ENCODE measurements around the gene ATP1B3. TPM values are rescaled to one million over a fixed set of nuclear protein-coding genes. Genes with fewer than 3 reads are reported as not detected.
A peak's percentile ranks its signal among the peaks of the same experiment; 100 is the strongest.

ATP1B3 gene
- total and polyA plus RNA-seq, 8 donors = 107 to 262 (median 127) TPM

DNA sequence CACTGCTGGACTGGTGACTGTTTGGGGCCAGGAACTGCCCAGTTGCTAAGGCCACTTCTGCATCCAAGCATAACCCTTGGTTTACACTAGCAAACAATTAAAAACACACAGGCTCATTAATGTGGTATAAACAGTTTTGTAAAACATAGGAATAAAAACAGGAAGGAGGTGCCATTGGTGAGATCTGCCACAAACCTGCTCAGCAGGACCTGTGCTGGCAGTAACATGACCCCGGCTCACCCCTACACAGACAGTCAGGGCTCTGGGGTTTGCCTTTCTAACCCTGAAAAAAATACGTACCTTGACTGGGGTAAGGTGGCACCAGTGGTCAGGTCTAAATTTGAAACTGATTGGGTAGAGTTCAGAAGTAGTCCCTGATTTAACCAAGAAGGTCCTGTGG is 76.2 kb downstream of the ATP1B3 start:
- no peaks in the 10 kb centered on the region for H3K4me1 ChIP-seq
- H3K27ac ChIP-seq = no peak overlapping the region
- no peaks in the 10 kb centered on the region for H3K9me3 ChIP-seq
- intact Hi-C loops (cut with DNase I) = no loop called here
- no peak overlapping the region for H3K4me3 ChIP-seq
- no peak for ATAC-seq
- TF ChIP-seq, protein P1, sequence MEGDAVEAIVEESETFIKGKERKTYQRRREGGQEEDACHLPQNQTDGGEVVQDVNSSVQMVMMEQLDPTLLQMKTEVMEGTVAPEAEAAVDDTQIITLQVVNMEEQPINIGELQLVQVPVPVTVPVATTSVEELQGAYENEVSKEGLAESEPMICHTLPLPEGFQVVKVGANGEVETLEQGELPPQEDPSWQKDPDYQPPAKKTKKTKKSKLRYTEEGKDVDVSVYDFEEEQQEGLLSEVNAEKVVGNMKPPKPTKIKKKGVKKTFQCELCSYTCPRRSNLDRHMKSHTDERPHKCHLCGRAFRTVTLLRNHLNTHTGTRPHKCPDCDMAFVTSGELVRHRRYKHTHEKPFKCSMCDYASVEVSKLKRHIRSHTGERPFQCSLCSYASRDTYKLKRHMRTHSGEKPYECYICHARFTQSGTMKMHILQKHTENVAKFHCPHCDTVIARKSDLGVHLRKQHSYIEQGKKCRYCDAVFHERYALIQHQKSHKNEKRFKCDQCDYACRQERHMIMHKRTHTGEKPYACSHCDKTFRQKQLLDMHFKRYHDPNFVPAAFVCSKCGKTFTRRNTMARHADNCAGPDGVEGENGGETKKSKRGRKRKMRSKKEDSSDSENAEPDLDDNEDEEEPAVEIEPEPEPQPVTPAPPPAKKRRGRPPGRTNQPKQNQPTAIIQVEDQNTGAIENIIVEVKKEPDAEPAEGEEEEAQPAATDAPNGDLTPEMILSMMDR (IDR thresholded peaks at IDR 0.05) = no peak
- peaks cover 0 to 26% of the 10 kb centered on the region in 2 donors for H3K36me3 ChIP-seq
- H3K27me3 ChIP-seq = no peaks in the 10 kb centered on the region
- no peak for DNase-seq

DNA sequence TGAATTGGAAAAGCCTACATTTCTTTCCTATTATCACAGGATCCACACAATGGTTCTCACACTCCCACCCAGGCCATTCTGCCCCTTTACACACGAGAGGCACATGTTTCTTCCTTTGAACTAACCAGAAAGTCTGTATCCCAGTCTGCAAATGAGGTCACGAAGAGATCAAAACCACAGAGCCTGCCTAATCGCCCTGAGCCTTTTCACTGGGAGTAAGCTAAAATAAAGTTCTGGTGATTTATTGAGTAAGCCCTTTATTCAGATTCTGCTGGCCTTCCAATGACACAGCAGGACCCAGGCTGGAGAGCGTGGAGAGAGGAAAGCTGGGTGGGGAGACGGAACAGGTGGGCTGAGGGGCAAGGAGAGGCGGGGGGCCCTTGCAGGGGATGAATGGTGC is 78.7 kb downstream of the ATP1B3 start:
- ATAC-seq (no peak), DNase-seq (no peak)
- Histone ChIP-seq H3K4me3 (no peak overlapping the region), H3K27me3 (no peaks in the 10 kb centered on the region), H3K36me3 (peaks cover 0 to 31% of the 10 kb centered on the region in 2 donors), H3K4me1 (no peaks in the 10 kb centered on the region), H3K27ac (no peak overlapping the region), H3K9me3 (no peaks in the 10 kb centered on the region)
- TF ChIP-seq, protein P1 (IDR thresholded peaks at IDR 0.05) = no peak
- intact Hi-C loops (cut with DNase I) = no loop called here

DNA sequence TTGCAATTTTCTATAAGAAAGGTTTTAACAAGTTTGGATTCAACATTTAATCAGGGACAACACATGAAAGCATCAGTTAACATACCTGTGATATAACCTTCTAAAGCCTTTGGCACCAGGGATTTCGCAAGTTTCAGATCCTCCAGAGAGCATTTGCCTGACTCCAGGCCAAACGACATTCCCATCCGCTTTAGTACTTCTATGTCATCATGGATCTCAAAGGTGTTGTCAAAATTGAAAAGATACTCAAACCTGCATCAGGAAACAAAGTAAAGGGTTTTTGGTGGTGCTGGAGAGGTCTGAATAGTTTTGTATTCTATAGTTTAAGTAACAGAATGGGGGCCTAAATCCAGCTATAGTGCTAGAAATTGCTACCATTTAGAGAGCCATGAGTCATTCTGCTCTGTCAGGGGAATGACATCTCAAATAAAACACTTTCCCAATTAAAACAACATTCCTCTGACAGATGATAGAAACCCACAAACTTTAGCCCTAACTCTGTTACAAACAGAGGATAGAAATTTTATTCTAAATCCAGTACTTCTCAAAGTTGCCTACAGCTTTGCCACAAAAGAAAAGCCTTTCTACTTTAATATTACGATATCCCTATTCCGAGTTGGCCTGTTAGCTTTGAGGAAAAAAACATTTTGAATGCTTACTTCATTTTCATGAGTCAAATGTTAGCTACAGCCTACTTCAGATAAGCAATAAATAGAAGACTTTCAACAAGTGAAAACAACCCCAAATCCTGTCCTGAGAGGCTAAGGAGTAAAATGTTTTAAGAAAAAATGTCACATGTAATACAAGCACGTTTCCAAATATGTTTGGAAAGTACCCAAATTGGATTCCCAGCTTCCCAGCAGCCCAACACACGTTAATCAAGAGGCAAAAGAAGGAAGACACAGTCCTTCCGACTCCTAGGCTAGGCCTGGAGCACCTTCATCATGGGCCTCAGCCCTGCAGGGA is 83.4 kb downstream of the ATP1B3 start:
- peak; percentile 47 for ATAC-seq

DNA sequence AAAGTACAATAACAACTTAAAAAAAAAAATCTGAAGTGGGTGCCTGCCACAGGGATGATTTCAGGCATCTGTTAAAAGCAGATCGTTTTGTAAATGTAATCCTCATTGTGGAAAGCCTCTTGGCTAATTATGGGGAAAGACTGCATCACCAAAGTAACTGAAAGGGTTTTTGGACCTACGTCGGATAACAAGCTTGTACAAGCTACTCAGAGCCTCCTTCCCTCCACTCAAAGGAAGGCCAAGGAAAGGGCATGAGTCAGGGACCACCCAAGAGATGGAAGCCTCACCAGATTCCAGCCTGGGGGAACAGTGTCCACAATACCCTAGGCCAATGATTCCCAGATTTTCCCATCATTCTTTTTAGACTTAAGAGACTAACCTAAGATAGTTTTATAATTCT is 84.3 kb downstream of the ATP1B3 start:
- no peaks in the 10 kb centered on the region for H3K4me1 ChIP-seq
- DNase-seq = peak in 1 of 4 donors; percentile 10
- intact Hi-C loops (cut with DNase I) = no loop called here
- ATAC-seq = peak; percentile 57
- H3K4me3 ChIP-seq = no peak overlapping the region
- no peaks in the 10 kb centered on the region for H3K27me3 ChIP-seq
- TF ChIP-seq, protein P1 (IDR thresholded peaks at IDR 0.05) = no peak
- no peaks in the 10 kb centered on the region for H3K9me3 ChIP-seq
- H3K27ac ChIP-seq = peak overlapping the region in 1 of 2 donors; percentile 73
- H3K36me3 ChIP-seq = peaks cover 0 to 14% of the 10 kb centered on the region in 2 donors

More for the DNA sequence above, 83.4 kb downstream of the ATP1B3 start:
- no peaks in the 10 kb centered on the region for H3K4me1 ChIP-seq
- H3K4me3 ChIP-seq = no peak overlapping the region
- no peaks in the 10 kb centered on the region for H3K9me3 ChIP-seq
- TF ChIP-seq, protein P1 (IDR thresholded peaks at IDR 0.05) = no peak
- intact Hi-C loops (cut with DNase I) = no loop called here
- H3K27ac ChIP-seq = peak overlapping the region; percentile 43 to 73
- peak in 1 of 4 donors; percentile 22 for DNase-seq
- H3K27me3 ChIP-seq = no peaks in the 10 kb centered on the region
- H3K36me3 ChIP-seq = peaks cover 0 to 14% of the 10 kb centered on the region in 2 donors

DNA sequence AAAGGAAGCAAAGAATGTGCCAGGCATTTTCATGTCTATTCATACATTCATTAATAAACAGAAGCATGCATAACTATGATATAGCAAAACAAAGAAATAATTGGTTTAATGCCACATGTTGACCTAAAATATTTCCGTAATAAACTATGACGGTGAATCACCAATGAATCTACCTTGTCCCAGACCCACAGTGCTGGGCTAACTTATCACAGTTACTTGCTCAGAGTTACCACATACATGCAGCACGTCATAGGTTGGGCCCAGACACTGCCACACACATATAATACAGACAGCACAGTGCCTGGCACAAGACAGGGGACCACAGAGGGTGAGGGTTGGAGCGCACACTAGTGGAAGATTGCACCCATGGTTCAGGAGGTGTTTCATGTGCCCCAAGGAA is 86.9 kb downstream of the ATP1B3 start:
- TF ChIP-seq, protein P1 (IDR thresholded peaks at IDR 0.05) = no peak
- intact Hi-C loops (cut with DNase I) = no loop called here
- H3K27me3 ChIP-seq = no peaks in the 10 kb centered on the region
- H3K27ac ChIP-seq = no peak overlapping the region
- no peak overlapping the region for H3K4me3 ChIP-seq
- no peaks in the 10 kb centered on the region for H3K9me3 ChIP-seq
- H3K36me3 ChIP-seq = peaks cover 0 to 7% of the 10 kb centered on the region in 2 donors
- DNase-seq (no peak), ATAC-seq (no peak)
- H3K4me1 ChIP-seq = no peaks in the 10 kb centered on the region

Measured in left lung (tissue), 10 donors.